IMR-90 (cell line): Measurements from ENCODE around the gene PLA2G2E. TPM values are rescaled to one million over a fixed set of nuclear protein-coding genes. Genes with fewer than 3 reads are reported as not detected.

Experiments used
- ATAC-seq: fragments of 200-7000 bp; cut with Tn5 transposase; 2 replicates; pipeline ENCODE4 v1.9.1; 2020; ENCODE audit warnings: low read depth, mild to moderate bottlenecking, moderate library complexity
- BruUV-seq: library from RNA; stranded (reverse); fragments of 400-500 nt; replicated peaks from 2 replicates; lab custom pipeline; 2021; lab: Mats Ljungman, UMichigan
- CTCF ChIA-PET: fragments of 300-600 bp; formaldehyde crosslinking; extraction: SDS; loops from one replicate; lab custom pipeline; 2021; ENCODE audit warnings: antibody characterized with exemption; lab: Yijun Ruan, JAX
- POLR2A ChIA-PET: fragments of 300-600 bp; sonication (Branson Sonifier 250); formaldehyde crosslinking; loops from one replicate; lab custom pipeline; 2022; ENCODE audit warnings: antibody characterized with exemption; ENCODE audit not compliant: unreplicated experiment; lab: Charles Lee
- DNase-seq: peaks from one replicate; pipeline ENCODE4 v3.0.0; 2013
- H2AFZ ChIP-seq: replicated peaks from 2 replicates; pipeline ENCODE3; 2013; ENCODE audit warnings: low read length, mild to moderate bottlenecking; ENCODE audit not compliant: poor library complexity
- H2AK5ac ChIP-seq: 2 replicates; pipeline ENCODE4 v1.6.1; 2013; ENCODE audit warnings: low read depth, low read length, inconsistent platforms
- H2AK9ac ChIP-seq: replicated peaks from 2 replicates; pipeline ENCODE3; 2013; ENCODE audit warnings: mild to moderate bottlenecking, low read depth, low read length, moderate library complexity; ENCODE audit not compliant: poor library complexity
- H2BK120ac ChIP-seq: 2 replicates; pipeline ENCODE4 v1.6.1; 2013; ENCODE audit warnings: low read depth, low read length, inconsistent platforms
- H2BK15ac ChIP-seq: 3 replicates; pipeline ENCODE4 v1.6.1; 2013; ENCODE audit warnings: low read depth, low read length, inconsistent platforms
- H2BK20ac ChIP-seq: 2 replicates; pipeline ENCODE4 v1.6.1; 2013; ENCODE audit warnings: low read depth, mild to moderate bottlenecking, inconsistent platforms, low read length, moderate library complexity
- H2BK5ac ChIP-seq: 2 replicates; pipeline ENCODE4 v1.6.1; 2013; ENCODE audit warnings: mild to moderate bottlenecking, low read depth, low read length, inconsistent platforms; ENCODE audit not compliant: poor library complexity, severe bottlenecking
- H3K14ac ChIP-seq: replicated peaks from 2 replicates; pipeline ENCODE4 v1.6.1; 2013; ENCODE audit warnings: low read depth, low read length, inconsistent platforms
- H3K18ac ChIP-seq: 2 replicates; pipeline ENCODE4 v1.6.1; 2013; ENCODE audit warnings: low read depth, low read length, control low read depth
- H3K23ac ChIP-seq: 2 replicates; pipeline ENCODE4 v1.6.1; 2013; ENCODE audit warnings: low read depth, low read length, inconsistent platforms
- H3K27ac ChIP-seq: 2 replicates; pipeline ENCODE4 v1.5.1; 2013; ENCODE audit warnings: mild to moderate bottlenecking, control low read depth, low read length; ENCODE audit not compliant: insufficient read depth
- H3K27me3 ChIP-seq: 2 replicates; pipeline ENCODE4 v1.6.1; 2013; ENCODE audit warnings: low read length; ENCODE audit not compliant: control insufficient read depth, insufficient read depth
- H3K36me3 ChIP-seq: 2 replicates; pipeline ENCODE4 v1.6.1; 2013; ENCODE audit warnings: low read length, mixed read lengths; ENCODE audit not compliant: control insufficient read depth, insufficient read depth
- H3K4ac ChIP-seq: 2 replicates; pipeline ENCODE4 v1.6.1; 2013; ENCODE audit warnings: low read depth, low read length, inconsistent platforms
- H3K4me1 ChIP-seq: 2 replicates; pipeline ENCODE4 v1.6.1; 2013; ENCODE audit warnings: low read length, mixed read lengths; ENCODE audit not compliant: control insufficient read depth, insufficient read depth
- H3K4me2 ChIP-seq: 2 replicates; pipeline ENCODE4 v1.6.1; 2013; ENCODE audit warnings: low read depth, mild to moderate bottlenecking, control low read depth, low read length, moderate library complexity
- H3K4me3 ChIP-seq: 2 replicates; pipeline ENCODE4 v1.5.1; 2013; ENCODE audit warnings: low read depth, mild to moderate bottlenecking, control low read depth, low read length, moderate library complexity; ENCODE audit not compliant: insufficient read depth
- H3K56ac ChIP-seq: 2 replicates; pipeline ENCODE4 v1.6.1; 2013; ENCODE audit warnings: low read length, inconsistent platforms; ENCODE audit not compliant: insufficient read depth; ENCODE audit errors: extremely low read depth
- H3K79me1 ChIP-seq, 2 experiments: 2 replicates each; pipeline ENCODE4 v1.6.1; 2013; ENCODE audit warnings: low read length in 2 of 2, inconsistent platforms in 1 of 2, low read depth in 1 of 2
- H3K9ac ChIP-seq: 2 replicates; pipeline ENCODE4 v1.6.1; 2013; ENCODE audit warnings: low read depth, low read length, control low read depth
- H3K9me1 ChIP-seq: 2 replicates; pipeline ENCODE4 v1.6.1; 2013; ENCODE audit warnings: low read length, inconsistent platforms; ENCODE audit not compliant: insufficient read depth
- H3K9me3 ChIP-seq: 2 replicates; pipeline ENCODE4 v1.6.1; 2013; ENCODE audit warnings: low read length; ENCODE audit not compliant: control insufficient read depth, insufficient read depth
- H4K20me1 ChIP-seq: 2 replicates; pipeline ENCODE4 v1.6.1; 2013; ENCODE audit warnings: low read length, inconsistent platforms; ENCODE audit not compliant: insufficient read depth
- H4K5ac ChIP-seq: 2 replicates; pipeline ENCODE4 v1.6.1; 2013; ENCODE audit warnings: mild to moderate bottlenecking, low read depth, low read length, control low read depth
- H4K8ac ChIP-seq, 2 experiments: 2 replicates each; pipeline ENCODE4 v1.6.1; 2013; ENCODE audit warnings: low read depth in 2 of 2, low read length in 2 of 2, control low read depth in 1 of 2, inconsistent platforms in 1 of 2
- H4K91ac ChIP-seq: 2 replicates; pipeline ENCODE4 v1.6.1; 2013; ENCODE audit warnings: low read depth, low read length, inconsistent platforms; ENCODE audit not compliant: insufficient read depth
- BHLHE40 ChIP-seq: fragments of 150-350 bp; IDR thresholded peaks from 2 replicates; pipeline ENCODE4 v1.6.1; 2016; ENCODE audit warnings: mild to moderate bottlenecking, low read depth, low read length
- CEBPB ChIP-seq: IDR thresholded peaks from 2 replicates; pipeline ENCODE4 v1.6.1; 2012; ENCODE audit warnings: low read depth, low read length, improper control_type of control experiment
- CHD1 ChIP-seq: IDR thresholded peaks from 2 replicates; pipeline ENCODE4 v1.6.1; 2012; ENCODE audit warnings: low read depth, low read length, improper control_type of control experiment
- FOS ChIP-seq: fragments of 150-350 bp; IDR thresholded peaks from 2 replicates; pipeline ENCODE4 v1.6.1; 2016; ENCODE audit warnings: low read depth, low read length
- MAFK ChIP-seq: IDR thresholded peaks from 2 replicates; pipeline ENCODE4 v1.6.1; 2012; ENCODE audit warnings: low read depth, low read length, improper control_type of control experiment
- MAZ ChIP-seq: IDR thresholded peaks from 2 replicates; pipeline ENCODE4 v1.6.1; 2012; ENCODE audit warnings: low read depth, mild to moderate bottlenecking, low read length, improper control_type of control experiment, moderate library complexity, borderline replicate concordance
- MXI1 ChIP-seq: IDR thresholded peaks from 2 replicates; pipeline ENCODE4 v1.6.1; 2012; ENCODE audit warnings: low read depth, mild to moderate bottlenecking, low read length, moderate library complexity, borderline replicate concordance
- NFE2L2 ChIP-seq: fragments of 150-350 bp; IDR thresholded peaks from 2 replicates; pipeline ENCODE4 v1.6.1; 2016; ENCODE audit warnings: low read depth, mild to moderate bottlenecking, low read length
- POLR2A ChIP-seq: IDR thresholded peaks from 2 replicates; pipeline ENCODE4 v1.6.1; 2012; ENCODE audit warnings: mild to moderate bottlenecking, low read depth, low read length
- RAD21 ChIP-seq: IDR thresholded peaks from 2 replicates; pipeline ENCODE4 v1.6.1; 2012; ENCODE audit warnings: low read length, improper control_type of control experiment
- RCOR1 ChIP-seq: IDR thresholded peaks from 2 replicates; pipeline ENCODE4 v1.6.1; 2012; ENCODE audit warnings: mild to moderate bottlenecking, low read length, improper control_type of control experiment; ENCODE audit not compliant: insufficient replicate concordance
- RFX5 ChIP-seq: IDR thresholded peaks from 2 replicates; pipeline ENCODE4 v1.8.0; 2012; ENCODE audit warnings: low read depth, mild to moderate bottlenecking, low read length, moderate library complexity
- SMC3 ChIP-seq: fragments of 150-350 bp; IDR thresholded peaks from 2 replicates; pipeline ENCODE4 v1.6.1; 2016; ENCODE audit warnings: low read depth, mild to moderate bottlenecking, antibody characterized with exemption, low read length, moderate library complexity
- WGBS, 2 experiments: methylation state at CpG; one replicate each; pipeline versions ENCODE4 v1.1.5 to v1.1.7; 2013; ENCODE audit warnings: missing lambda C conversion rate in 2 of 2; ENCODE audit not compliant: insufficient read length in 1 of 2; ENCODE audit errors: extremely low coverage in 2 of 2; 5-methylcytosine and 5-hydroxymethylcytosine counted together
- dilution Hi-C: fragments of 300-500 bp; cut with HindIII; formaldehyde crosslinking; loops from one replicate; pipeline ENCODE4 v1.14.3; 2018; ENCODE audit warnings: low sequenced_read_pairs; ENCODE audit not compliant: unreplicated experiment
- in situ Hi-C: fragments of 300-500 bp; cut with MboI; formaldehyde crosslinking; loops from 3 replicates; pipeline ENCODE4 v1.14.3; 2019; ENCODE audit warnings: low sequenced_read_pairs, inconsistent platforms, mixed read lengths
- intact Hi-C: fragments of 100-400 bp; cut with micrococcal nuclease; formaldehyde crosslinking; loops from 2 replicates; pipeline ENCODE4 v1.10.0; 2022
- polyA plus RNA-seq, 3 experiments: library from polyadenylated mRNA; depleted of rRNA; stranded (reverse); fragments of >200 nt; gene quantifications; 2 replicates each; pipeline ENCODE4 v1.2.3, GENCODE V29; 2012; ENCODE audit warnings: low replicate concordance in 1 of 3
- total RNA-seq: library from RNA; depleted of rRNA; stranded (reverse); fragments of >200 nt; gene quantifications from 2 replicates; pipeline ENCODE4 v1.2.3, GENCODE V29; 2012
- TF ChIP-seq, protein P1 (sequence below): fragments of 150-350 bp; IDR thresholded peaks from 2 replicates; pipeline ENCODE4 v1.6.1; 2017; ENCODE audit warnings: mild to moderate bottlenecking, antibody characterized with exemption, low read length, low read depth
- TF ChIP-seq, protein P2 (sequence below): conservative IDR thresholded peaks from 2 replicates; pipeline ENCODE4 v1.5.1; 2012; ENCODE audit warnings: mild to moderate bottlenecking, low read depth, low read length, improper control_type of control experiment
- TF ChIP-seq, protein P3 (sequence below): fragments of 150-350 bp; IDR thresholded peaks from 2 replicates; pipeline ENCODE4 v1.6.1; 2016; ENCODE audit warnings: low read depth, mild to moderate bottlenecking, low read length, moderate library complexity, borderline replicate concordance

PLA2G2E gene
- total and polyA plus RNA-seq, 2 of the 4 experiments (the other 2 are of a cell fraction), result not detected

DNA sequence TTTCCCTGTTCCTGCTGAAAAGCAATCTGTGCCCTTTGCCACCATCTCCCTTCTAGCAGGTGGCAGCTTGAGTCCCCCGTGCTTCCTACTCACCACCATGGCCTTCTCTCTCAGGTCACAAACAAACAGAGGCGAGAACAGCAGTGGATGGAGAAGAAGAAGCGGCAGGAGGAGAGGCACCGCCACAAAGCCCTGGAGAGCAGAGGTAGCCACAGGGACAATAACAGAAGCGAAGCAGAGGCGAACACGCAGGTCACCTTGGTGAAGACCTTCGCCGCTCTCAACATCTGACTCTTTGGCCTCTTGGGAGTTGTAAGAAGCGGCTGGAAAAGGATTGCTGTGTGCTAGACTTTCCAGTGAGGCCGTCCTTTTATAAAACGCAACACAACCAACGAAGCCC lies 16.0 kb downstream of the PLA2G2E start:
- BruUV-seq, result no TSS peak
- Histone ChIP-seq H3K9me1 (peaks cover 4% of the 10 kb centered on the region; the same call in 1 of the 2 replicates), H3K4me2 (no peak overlapping the region), H2BK120ac (no peak overlapping the region), H3K79me1 (peaks cover 6 to 9% of the 10 kb centered on the region in 2 experiments), H3K4ac (no peak overlapping the region), H2AK9ac (no peak overlapping the region), H3K4me1 (no peaks in the 10 kb centered on the region), H3K27me3 (no peaks in the 10 kb centered on the region), H3K9ac (no peak overlapping the region), H2BK20ac (no peak overlapping the region), H2BK5ac (no peak overlapping the region), H4K5ac (no peak overlapping the region), H4K8ac (no peak overlapping the region), H3K14ac (no peak overlapping the region), H2AK5ac (no peak overlapping the region), H3K23ac (no peak overlapping the region; the same call in 1 of the 2 replicates), H2AFZ (no peak overlapping the region), H3K18ac (no peak overlapping the region), H3K4me3 (no peak overlapping the region), H3K56ac (no peak overlapping the region), H4K91ac (no peak overlapping the region), H4K20me1 (no peaks in the 10 kb centered on the region; the same call in 1 of the 2 replicates), H3K9me3 (no peaks in the 10 kb centered on the region), H2BK15ac (no peak overlapping the region), H3K27ac (no peak overlapping the region), H3K36me3 (peaks cover 34% of the 10 kb centered on the region)
- TF ChIP-seq POLR2A, result no peak
- TF ChIP-seq RCOR1, result no peak
- TF ChIP-seq CEBPB, result no peak
- no peak for TF ChIP-seq CHD1
- no peak for TF ChIP-seq MAZ
- TF ChIP-seq, protein P1, sequence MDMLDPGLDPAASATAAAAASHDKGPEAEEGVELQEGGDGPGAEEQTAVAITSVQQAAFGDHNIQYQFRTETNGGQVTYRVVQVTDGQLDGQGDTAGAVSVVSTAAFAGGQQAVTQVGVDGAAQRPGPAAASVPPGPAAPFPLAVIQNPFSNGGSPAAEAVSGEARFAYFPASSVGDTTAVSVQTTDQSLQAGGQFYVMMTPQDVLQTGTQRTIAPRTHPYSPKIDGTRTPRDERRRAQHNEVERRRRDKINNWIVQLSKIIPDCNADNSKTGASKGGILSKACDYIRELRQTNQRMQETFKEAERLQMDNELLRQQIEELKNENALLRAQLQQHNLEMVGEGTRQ, result no peak
- TF ChIP-seq RAD21, result no peak
- TF ChIP-seq SMC3, result no peak
- no peak for TF ChIP-seq FOS
- TF ChIP-seq, protein P2, sequence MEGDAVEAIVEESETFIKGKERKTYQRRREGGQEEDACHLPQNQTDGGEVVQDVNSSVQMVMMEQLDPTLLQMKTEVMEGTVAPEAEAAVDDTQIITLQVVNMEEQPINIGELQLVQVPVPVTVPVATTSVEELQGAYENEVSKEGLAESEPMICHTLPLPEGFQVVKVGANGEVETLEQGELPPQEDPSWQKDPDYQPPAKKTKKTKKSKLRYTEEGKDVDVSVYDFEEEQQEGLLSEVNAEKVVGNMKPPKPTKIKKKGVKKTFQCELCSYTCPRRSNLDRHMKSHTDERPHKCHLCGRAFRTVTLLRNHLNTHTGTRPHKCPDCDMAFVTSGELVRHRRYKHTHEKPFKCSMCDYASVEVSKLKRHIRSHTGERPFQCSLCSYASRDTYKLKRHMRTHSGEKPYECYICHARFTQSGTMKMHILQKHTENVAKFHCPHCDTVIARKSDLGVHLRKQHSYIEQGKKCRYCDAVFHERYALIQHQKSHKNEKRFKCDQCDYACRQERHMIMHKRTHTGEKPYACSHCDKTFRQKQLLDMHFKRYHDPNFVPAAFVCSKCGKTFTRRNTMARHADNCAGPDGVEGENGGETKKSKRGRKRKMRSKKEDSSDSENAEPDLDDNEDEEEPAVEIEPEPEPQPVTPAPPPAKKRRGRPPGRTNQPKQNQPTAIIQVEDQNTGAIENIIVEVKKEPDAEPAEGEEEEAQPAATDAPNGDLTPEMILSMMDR, result no peak
- TF ChIP-seq, protein P3, sequence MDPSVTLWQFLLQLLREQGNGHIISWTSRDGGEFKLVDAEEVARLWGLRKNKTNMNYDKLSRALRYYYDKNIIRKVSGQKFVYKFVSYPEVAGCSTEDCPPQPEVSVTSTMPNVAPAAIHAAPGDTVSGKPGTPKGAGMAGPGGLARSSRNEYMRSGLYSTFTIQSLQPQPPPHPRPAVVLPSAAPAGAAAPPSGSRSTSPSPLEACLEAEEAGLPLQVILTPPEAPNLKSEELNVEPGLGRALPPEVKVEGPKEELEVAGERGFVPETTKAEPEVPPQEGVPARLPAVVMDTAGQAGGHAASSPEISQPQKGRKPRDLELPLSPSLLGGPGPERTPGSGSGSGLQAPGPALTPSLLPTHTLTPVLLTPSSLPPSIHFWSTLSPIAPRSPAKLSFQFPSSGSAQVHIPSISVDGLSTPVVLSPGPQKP, result no peak
- no peak for TF ChIP-seq BHLHE40
- no peak for TF ChIP-seq MXI1
- no peak for TF ChIP-seq RFX5
- no peak for TF ChIP-seq MAFK
- no peak for TF ChIP-seq NFE2L2
- CTCF ChIA-PET, result no interaction called here
- POLR2A ChIA-PET, result no interaction called here
- in situ Hi-C loops, result no loop called here
- WGBS, 2 experiments, result 80% methylated on average over 1 of the region's 13 CpGs; no CpG with 5 or more reads in 1 of the 2 experiments
- ATAC-seq, result no peak
- DNase-seq, result no peak
- dilution Hi-C loops, result no loop called here
- intact Hi-C loops, result no loop called here
